Activated T-cell treated with anti-CD3 and anti-CD28 coated beads, Interleukin-2, amount 50 U/mL, for 4 hours (primary cell): ENCODE measurements around the gene P2RY1. TPM values are rescaled to one million over a fixed set of nuclear protein-coding genes. Genes with fewer than 3 reads are reported as not detected.
"Not testable (repeated sequence)": the region's sequence is repeated elsewhere in the genome, so short reads cannot be mapped to it uniquely, and the experiment has no call there.

Experiments used
- ATAC-seq, 2 donors: fragments of 200-7000 bp; cut with Tn5 transposase; one replicate each; pipeline ENCODE4 v1.10.0; 2021
- DNase-seq: peaks from one replicate; pipeline ENCODE4 v3.0.0-alpha.2; 2020
- H3K27me3 Mint-ChIP-seq: one replicate; pipeline ENCODE4 v1.8.0; 2021; ENCODE audit warnings: low read depth, mixed read lengths
- H3K36me3 Mint-ChIP-seq: one replicate; pipeline ENCODE4 v1.8.0; 2022; ENCODE audit warnings: mixed read lengths; ENCODE audit not compliant: insufficient read depth
- H3K4me1 Mint-ChIP-seq: one replicate; pipeline ENCODE4 v1.8.0; 2021; ENCODE audit warnings: low read depth, mixed read lengths
- H3K4me3 Mint-ChIP-seq: one replicate; pipeline ENCODE4 v1.8.0; 2021; ENCODE audit warnings: mild to moderate bottlenecking, moderate library complexity, mixed read lengths
- H3K9me3 Mint-ChIP-seq: one replicate; pipeline ENCODE4 v1.8.0; 2021; ENCODE audit warnings: mixed read lengths
- total RNA-seq, 3 donors: library from RNA; stranded (reverse); gene quantifications; one replicate each; pipeline ENCODE4 v1.2.1, GENCODE V29; 2021

The P2RY1 gene
- total RNA-seq, 3 donors from 2014 or later = 0.22 to 0.55 (median 0.30) TPM

DNA sequence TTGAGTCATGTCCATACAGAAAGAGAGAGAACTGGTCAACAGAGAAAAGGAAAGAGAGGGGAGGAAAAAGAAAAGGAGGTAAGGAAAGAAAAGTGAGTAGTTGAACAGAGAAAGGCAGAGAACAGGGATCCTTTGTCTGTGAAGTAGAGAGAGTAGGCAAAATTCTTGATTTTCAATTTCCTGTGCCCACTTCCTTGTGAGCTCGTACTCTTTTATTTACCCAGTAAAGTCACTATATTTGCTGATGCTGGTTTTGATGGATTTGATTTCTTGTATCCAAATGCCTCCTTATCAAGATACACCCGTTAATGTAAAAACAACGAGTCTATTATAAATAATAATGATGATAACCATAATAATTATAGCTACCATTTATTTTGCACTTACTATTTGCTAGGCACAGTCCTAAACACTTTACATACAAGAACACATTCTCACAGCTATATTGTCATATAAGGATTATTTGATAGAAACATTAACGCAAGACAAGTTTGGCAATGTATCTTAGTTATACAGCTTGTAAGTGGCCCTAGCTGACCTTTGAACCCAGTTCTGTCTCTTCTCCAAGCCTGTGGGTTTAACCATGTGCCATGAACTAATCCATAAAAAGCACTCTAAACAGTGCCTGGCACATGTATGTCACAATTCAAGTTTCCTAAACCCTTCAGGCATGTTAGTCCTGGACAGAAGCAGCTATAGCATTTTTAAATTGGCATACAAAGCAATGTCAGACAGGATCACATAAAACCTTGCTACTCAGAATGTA, 6.7 kb upstream of the P2RY1 start:
- peaks cover 4% of the 10 kb centered on the region for H3K27me3 Mint-ChIP-seq
- DNase-seq (no peak), ATAC-seq (no peak)
- no peaks in the 10 kb centered on the region for H3K9me3 Mint-ChIP-seq
- no peaks in the 10 kb centered on the region for H3K4me1 Mint-ChIP-seq
- H3K36me3 Mint-ChIP-seq = no peaks in the 10 kb centered on the region
- no peak overlapping the region for H3K4me3 Mint-ChIP-seq

DNA sequence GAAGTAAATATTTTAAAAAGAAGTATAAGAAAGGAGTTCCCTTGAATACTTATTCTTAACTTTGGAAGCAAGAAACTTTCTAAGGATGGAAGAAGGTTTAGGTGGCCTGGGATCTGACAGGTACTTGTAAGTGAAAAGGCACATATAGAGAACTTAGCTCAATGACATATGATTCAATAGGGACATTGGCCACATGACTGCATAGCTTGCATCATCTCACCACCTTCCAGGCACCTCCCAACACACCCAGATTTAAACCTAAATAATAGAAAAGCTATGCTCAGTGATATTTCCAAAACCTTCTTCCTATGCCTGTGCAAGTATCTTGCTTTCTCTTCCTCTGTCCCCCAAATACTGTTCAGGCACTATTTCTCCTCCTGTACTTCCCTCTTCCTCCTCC, 4.7 kb upstream of the P2RY1 start:
- DNase-seq (no peak), ATAC-seq (no peak)
- H3K4me1 Mint-ChIP-seq = peaks cover 4% of the 10 kb centered on the region
- H3K27me3 Mint-ChIP-seq = peaks cover 17% of the 10 kb centered on the region
- no peaks in the 10 kb centered on the region for H3K9me3 Mint-ChIP-seq
- no peak overlapping the region for H3K4me3 Mint-ChIP-seq
- no peaks in the 10 kb centered on the region for H3K36me3 Mint-ChIP-seq

DNA sequence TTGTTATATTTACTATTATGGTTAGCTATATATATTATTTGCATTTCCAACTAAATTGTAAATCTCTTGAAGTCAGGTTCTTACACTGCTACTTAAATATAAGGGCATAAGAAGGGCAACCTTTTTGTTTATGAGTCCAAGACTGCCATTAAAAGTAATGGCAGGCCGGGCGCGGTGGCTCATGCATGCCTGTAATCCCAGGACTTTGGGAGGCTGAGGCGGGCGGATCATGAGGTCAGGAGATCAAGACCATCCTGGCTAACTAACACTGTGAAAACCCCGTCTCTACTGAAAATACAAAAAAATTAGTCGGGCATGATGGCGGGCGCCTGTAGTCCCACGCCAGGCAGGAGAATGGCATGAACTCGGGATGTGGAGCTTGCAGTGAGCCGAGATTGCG, 2.9 kb upstream of the P2RY1 start:
- ATAC-seq = no peak
- no peak for DNase-seq
- no peaks in the 10 kb centered on the region for H3K9me3 Mint-ChIP-seq
- H3K4me3 Mint-ChIP-seq = no peak overlapping the region
- H3K36me3 Mint-ChIP-seq = no peaks in the 10 kb centered on the region
- H3K4me1 Mint-ChIP-seq = peaks cover 13% of the 10 kb centered on the region
- H3K27me3 Mint-ChIP-seq = peaks cover 29% of the 10 kb centered on the region

DNA sequence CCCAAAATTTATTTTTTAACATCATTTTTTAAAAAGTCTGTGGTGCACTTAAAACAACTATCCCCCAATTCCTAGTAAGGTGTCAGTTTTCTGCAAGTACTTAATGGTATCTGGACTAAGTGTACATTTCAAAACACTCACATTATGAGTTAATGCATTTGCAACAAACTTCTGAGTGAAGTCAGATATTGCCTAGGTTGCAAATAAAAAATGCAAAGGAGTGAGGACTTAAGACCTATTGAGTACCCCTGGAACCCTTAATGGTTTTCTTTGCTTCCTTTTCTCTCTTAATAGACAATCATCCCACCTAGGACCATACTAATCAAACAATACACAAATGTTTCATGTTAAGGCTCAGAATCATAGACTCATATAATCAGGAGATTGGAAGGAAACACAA, 1.8 kb upstream of the P2RY1 start:
- H3K36me3 Mint-ChIP-seq = no peaks in the 10 kb centered on the region
- H3K27me3 Mint-ChIP-seq = peaks cover 36% of the 10 kb centered on the region
- no peak for DNase-seq
- peaks cover 13% of the 10 kb centered on the region for H3K4me1 Mint-ChIP-seq
- no peak for ATAC-seq
- no peak overlapping the region for H3K4me3 Mint-ChIP-seq
- no peaks in the 10 kb centered on the region for H3K9me3 Mint-ChIP-seq

DNA sequence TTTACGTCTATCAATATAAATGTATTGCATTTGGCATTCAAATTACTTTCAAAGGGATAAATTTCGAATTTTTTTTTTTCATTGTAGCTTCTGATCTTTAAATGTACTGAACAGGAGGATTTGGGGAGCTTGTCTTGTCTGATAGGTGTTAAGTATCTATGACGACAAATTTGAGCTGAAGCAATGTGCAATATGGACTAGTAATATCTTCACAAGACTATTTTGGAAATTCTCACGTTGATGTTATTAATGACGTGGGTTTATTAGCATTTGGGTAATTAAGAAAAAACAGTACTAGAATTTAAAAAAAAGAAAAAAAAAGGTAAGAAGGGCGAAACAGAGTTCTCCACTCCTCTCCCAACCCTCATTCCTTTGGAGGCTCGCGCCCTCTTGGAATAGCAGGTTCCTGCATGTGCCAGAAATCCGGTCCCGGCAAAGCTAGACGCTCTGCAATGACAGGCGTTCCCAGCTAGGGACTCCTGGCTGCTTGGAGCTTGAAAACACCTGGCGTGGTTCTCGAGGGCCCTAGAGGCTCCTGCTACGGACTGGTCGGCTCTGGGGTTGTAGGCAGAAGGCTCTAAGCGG, 648 bp upstream of the P2RY1 start:
- DNase-seq (no peak), ATAC-seq (no peak)
- peak overlapping the region; percentile 70 for H3K4me3 Mint-ChIP-seq
- no peaks in the 10 kb centered on the region for H3K36me3 Mint-ChIP-seq
- H3K4me1 Mint-ChIP-seq = peaks cover 13% of the 10 kb centered on the region
- no peaks in the 10 kb centered on the region for H3K9me3 Mint-ChIP-seq
- H3K27me3 Mint-ChIP-seq = peaks cover 39% of the 10 kb centered on the region

DNA sequence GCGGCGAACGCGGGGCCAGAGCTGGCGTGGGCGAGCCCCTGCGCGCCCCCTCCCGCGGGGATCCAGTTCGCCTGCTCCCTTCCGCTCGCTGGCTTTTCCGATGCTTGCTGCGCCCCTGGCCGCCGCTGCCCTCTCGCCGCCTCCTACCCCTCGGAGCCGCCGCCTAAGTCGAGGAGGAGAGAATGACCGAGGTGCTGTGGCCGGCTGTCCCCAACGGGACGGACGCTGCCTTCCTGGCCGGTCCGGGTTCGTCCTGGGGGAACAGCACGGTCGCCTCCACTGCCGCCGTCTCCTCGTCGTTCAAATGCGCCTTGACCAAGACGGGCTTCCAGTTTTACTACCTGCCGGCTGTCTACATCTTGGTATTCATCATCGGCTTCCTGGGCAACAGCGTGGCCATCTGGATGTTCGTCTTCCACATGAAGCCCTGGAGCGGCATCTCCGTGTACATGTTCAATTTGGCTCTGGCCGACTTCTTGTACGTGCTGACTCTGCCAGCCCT, 721 bp downstream of the P2RY1 start:
- Mint-ChIP-seq H3K4me3 (peak overlapping the region; percentile 69), H3K9me3 (no peaks in the 10 kb centered on the region), H3K27me3 (peaks cover 39% of the 10 kb centered on the region), H3K4me1 (peaks cover 13% of the 10 kb centered on the region), H3K36me3 (no peaks in the 10 kb centered on the region)
- peak in 1 of 2 donors; percentile 23 for ATAC-seq
- DNase-seq = no peak

DNA sequence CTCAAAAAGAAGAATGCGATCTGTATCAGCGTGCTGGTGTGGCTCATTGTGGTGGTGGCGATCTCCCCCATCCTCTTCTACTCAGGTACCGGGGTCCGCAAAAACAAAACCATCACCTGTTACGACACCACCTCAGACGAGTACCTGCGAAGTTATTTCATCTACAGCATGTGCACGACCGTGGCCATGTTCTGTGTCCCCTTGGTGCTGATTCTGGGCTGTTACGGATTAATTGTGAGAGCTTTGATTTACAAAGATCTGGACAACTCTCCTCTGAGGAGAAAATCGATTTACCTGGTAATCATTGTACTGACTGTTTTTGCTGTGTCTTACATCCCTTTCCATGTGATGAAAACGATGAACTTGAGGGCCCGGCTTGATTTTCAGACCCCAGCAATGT, 1.3 kb downstream of the P2RY1 start:
- H3K36me3 Mint-ChIP-seq = no peaks in the 10 kb centered on the region
- DNase-seq = no peak
- peaks cover 39% of the 10 kb centered on the region for H3K27me3 Mint-ChIP-seq

DNA sequence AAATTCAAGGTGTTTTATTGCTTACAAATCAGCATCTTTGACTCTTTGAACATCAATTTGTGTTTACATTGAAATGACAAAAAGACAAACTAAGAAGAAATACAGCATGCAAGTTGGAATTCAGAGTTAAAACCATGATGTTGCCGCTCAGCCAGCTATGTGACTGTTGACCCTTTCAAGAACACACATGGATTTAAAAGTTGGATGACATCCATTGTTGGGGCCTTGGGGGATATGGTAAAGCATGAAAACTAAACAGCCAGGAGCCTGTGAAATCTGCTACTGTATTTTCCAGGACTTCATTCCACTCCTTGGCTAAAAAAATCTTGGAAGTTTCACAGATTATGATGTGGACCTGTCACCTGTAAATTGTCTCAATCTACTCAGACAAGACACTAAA, 4.6 kb downstream of the P2RY1 start:
- ATAC-seq (no peak), DNase-seq (no peak)
- Mint-ChIP-seq H3K27me3 (peaks cover 28% of the 10 kb centered on the region), H3K9me3 (no peaks in the 10 kb centered on the region), H3K4me3 (no peak overlapping the region), H3K36me3 (no peaks in the 10 kb centered on the region), H3K4me1 (peaks cover 10% of the 10 kb centered on the region)

More for the DNA sequence above, 1.3 kb downstream of the P2RY1 start:
- no peaks in the 10 kb centered on the region for H3K9me3 Mint-ChIP-seq
- H3K4me3 Mint-ChIP-seq = peak overlapping the region; percentile 69
- no peak for ATAC-seq
- peaks cover 13% of the 10 kb centered on the region for H3K4me1 Mint-ChIP-seq

DNA sequence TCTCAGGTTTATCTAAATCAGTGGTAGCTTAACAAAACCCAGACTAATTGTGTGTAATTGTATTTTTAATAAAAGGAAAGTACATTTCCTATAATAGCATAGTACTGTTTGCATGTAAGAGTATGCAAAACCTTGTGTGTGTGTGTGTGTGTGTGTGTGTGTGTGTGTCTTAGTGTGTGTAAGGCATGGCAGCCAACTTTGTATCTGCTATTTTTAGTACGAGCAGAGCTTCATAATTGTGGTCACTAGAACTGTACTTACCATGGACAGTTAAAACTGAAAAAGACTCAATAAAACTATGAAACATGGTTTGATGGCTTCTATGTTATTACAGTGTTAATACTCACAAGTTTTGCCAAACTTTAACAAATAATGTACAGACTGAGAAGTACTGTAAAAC, 6.2 kb downstream of the P2RY1 start:
- no peak overlapping the region for H3K4me3 Mint-ChIP-seq
- H3K36me3 Mint-ChIP-seq = no peaks in the 10 kb centered on the region
- peaks cover 3% of the 10 kb centered on the region for H3K4me1 Mint-ChIP-seq
- no peaks in the 10 kb centered on the region for H3K9me3 Mint-ChIP-seq
- ATAC-seq = no peak
- no peak for DNase-seq
- peaks cover 15% of the 10 kb centered on the region for H3K27me3 Mint-ChIP-seq

DNA sequence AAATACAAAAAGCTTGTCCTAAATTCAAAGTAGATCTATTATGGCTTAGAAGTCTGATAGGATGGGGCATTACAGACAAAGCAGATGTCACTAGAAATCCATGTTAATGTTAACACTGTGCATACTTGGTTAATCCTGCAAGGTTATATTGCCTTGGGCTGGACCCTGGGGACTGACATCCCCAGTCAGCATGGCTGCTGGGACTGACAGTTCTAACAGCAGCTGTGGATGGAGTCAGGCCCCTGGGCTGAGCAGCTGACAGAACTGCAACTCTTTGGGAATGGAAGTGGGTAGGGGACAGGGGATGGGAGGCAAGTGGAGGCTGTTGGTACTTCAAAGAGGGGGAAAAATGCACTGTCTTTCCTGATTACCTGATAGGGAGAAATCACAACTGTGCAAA, 7.5 kb downstream of the P2RY1 start:
- Mint-ChIP-seq H3K9me3 (no peaks in the 10 kb centered on the region), H3K27me3 (peaks cover 7% of the 10 kb centered on the region), H3K4me3 (no peak overlapping the region), H3K4me1 (no peaks in the 10 kb centered on the region), H3K36me3 (no peaks in the 10 kb centered on the region)
- DNase-seq (no peak), ATAC-seq (no peak)

DNA sequence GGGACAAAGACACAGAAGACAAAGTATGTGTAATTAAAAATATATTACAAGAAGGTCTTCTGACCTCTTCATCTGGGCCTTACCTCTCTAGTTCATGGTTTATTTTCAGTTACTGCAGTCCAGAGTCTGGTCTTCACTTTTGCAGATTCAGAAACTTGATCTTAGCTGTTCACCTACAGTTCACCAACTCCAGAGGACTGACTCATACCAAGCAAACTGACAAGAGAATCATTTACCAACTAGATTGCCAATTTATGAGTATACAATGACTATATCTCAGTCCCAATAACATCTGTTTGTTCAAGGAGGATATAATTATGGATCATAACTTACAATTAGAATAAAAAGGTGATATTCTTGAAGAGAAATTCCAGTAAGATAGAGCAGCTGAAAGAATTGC, 9.0 kb downstream of the P2RY1 start:
- ATAC-seq (no peak), DNase-seq (no peak)
- Mint-ChIP-seq H3K9me3 (peaks cover 3% of the 10 kb centered on the region), H3K4me1 (no peaks in the 10 kb centered on the region), H3K27me3 (peaks cover under 1% of the 10 kb centered on the region), H3K36me3 (no peaks in the 10 kb centered on the region), H3K4me3 (no peak overlapping the region)

DNA sequence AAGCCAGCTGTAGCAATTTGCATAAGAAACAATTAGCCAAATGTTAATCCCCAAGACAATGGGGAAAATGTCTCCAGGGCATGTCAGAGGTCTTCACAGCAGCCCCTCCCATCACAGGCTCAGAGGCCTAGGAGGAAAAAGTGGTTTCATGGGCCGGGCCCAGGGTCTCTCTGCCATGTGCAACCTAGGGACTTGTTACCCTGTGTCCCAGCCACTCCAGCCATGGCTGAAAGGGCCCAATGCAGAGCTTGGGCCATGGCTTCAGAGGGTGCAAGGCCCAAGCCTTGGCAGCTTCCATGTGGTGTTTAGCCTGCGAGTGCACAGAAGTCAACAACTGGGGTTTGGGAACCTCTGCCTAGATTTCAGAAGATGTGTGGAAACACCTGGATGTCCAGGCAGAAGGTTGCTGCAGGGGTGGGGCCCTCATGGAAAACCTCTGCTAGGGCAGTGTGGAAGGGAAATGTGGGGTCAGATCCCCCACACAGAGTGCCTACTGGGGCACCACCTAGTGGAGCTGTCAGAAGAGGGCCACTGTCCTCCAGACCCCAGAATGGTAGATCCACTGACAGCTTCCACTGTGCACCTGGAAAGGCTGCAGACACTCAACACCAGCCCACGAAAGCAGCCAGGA, 11.8 kb downstream of the P2RY1 start:
- not testable (repeated sequence) for H3K27me3 Mint-ChIP-seq, H3K4me1 Mint-ChIP-seq, ATAC-seq, DNase-seq, H3K36me3 Mint-ChIP-seq, H3K9me3 Mint-ChIP-seq, H3K4me3 Mint-ChIP-seq

DNA sequence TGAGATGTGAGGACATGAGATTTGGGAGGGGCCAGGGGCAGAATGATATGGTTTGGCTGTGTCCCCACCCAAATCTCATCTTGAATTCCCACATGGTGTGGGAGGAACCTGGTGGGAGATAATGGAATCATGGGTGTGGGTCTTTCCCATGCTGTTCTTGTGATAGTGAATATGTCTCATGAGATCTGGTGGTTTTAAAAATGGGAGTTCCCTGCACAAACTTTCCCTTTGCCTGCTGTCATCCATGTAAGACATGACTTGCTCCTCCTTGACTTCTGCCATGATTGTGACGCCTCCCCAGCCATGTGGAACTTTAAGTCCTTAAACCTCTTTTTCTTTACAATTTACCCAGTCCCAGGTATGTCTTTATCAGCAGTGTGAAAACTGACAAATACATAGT, 12.7 kb downstream of the P2RY1 start:
- not testable (repeated sequence) for H3K27me3 Mint-ChIP-seq, H3K4me1 Mint-ChIP-seq, H3K36me3 Mint-ChIP-seq, H3K9me3 Mint-ChIP-seq, H3K4me3 Mint-ChIP-seq, ATAC-seq, DNase-seq

DNA sequence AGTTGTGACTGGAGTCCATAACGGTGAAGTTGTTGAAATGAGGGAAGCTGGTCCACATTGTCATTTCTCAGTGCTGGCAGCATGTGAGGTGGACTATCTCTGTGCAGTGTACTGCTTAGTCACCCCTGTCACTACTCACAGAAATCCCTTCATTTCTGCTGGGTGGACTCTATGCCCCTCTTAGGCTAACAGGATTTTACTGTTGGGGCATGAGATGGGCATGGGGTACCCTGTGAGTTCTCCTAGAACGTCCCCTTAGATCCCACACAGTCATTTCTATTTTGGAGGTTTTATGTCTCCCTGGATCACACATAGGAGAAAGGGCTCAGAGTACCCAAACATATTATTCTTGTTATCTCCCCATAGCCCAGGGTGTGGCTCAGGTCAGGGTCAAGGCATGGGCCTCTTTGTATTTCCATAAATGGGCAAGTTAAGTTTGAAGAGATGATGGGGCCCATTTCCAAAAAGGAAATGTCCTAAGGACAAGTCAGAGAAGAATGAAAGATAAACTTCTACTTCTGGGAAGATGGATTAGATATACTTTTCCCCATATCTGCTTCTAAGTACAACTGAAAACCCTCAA, 15.2 kb downstream of the P2RY1 start:
- Mint-ChIP-seq H3K27me3 (peaks cover 4% of the 10 kb centered on the region), H3K36me3 (no peaks in the 10 kb centered on the region), H3K4me3 (no peak overlapping the region), H3K9me3 (peaks cover 5% of the 10 kb centered on the region), H3K4me1 (no peaks in the 10 kb centered on the region)
- DNase-seq (no peak), ATAC-seq (no peak)
